ENCODE measurements around the gene DIAPH2.

The DIAPH2 gene

GRCh38 chrX:96684339-96685209, at the start of gene DIAPH2:
Gene DIAPH2 (plus strand): TSS chrX:96684842.
- peak within 1 kb of the TSS; percentile 98 for H3K4me3 Mint-ChIP-seq
- intact Hi-C loops (cut with micrococcal nuclease): no loop called here
- H3K27me3 Mint-ChIP-seq: no peaks in the 10 kb centered on the region
- H3K4me1 Mint-ChIP-seq (ENCODE audit: low read depth): peaks cover 12% of the 10 kb centered on the region
- peak within 1 kb of the TSS; percentile 99 for H3K27ac Mint-ChIP-seq
- H3K36me3 Mint-ChIP-seq (ENCODE audit: low read depth): peaks cover 11% of the 10 kb centered on the region
- H3K9me3 Mint-ChIP-seq: no peaks in the 10 kb centered on the region

GRCh38 chrX:96650023-96650422, 34.6 kb upstream of the DIAPH2 start:
- no peak overlapping the region for H3K4me3 Mint-ChIP-seq
- H3K4me1 Mint-ChIP-seq (ENCODE audit: low read depth): no peaks in the 10 kb centered on the region
- no peaks in the 10 kb centered on the region for H3K36me3 Mint-ChIP-seq (ENCODE audit: low read depth)
- no peaks in the 10 kb centered on the region for H3K27me3 Mint-ChIP-seq
- intact Hi-C loops (cut with micrococcal nuclease): no loop called here
- H3K9me3 Mint-ChIP-seq: no peaks in the 10 kb centered on the region
- no peak overlapping the region for H3K27ac Mint-ChIP-seq

- no peaks in the 10 kb centered on the region for H3K4me1 Mint-ChIP-seq (ENCODE audit: low read depth)
- no peaks in the 10 kb centered on the region for H3K9me3 Mint-ChIP-seq
- H3K27me3 Mint-ChIP-seq: no peaks in the 10 kb centered on the region
- intact Hi-C loops (cut with micrococcal nuclease): no loop called here
- no peak overlapping the region for H3K4me3 Mint-ChIP-seq
- no peak overlapping the region for H3K27ac Mint-ChIP-seq
- H3K36me3 Mint-ChIP-seq (ENCODE audit: low read depth): no peaks in the 10 kb centered on the region
These were observed 28.6 kb upstream of the DIAPH2 start for GRCh38 chrX:96655947-96656623.

GRCh38 chrX:96682516-96682915, 2.1 kb upstream of the DIAPH2 start:
- no peak overlapping the region for H3K4me3 Mint-ChIP-seq
- peaks cover 11% of the 10 kb centered on the region for H3K36me3 Mint-ChIP-seq (ENCODE audit: low read depth)
- no peaks in the 10 kb centered on the region for H3K4me1 Mint-ChIP-seq (ENCODE audit: low read depth)
- intact Hi-C loops (cut with micrococcal nuclease): no loop called here
- no peaks in the 10 kb centered on the region for H3K27me3 Mint-ChIP-seq
- no peak overlapping the region for H3K27ac Mint-ChIP-seq
- H3K9me3 Mint-ChIP-seq: no peaks in the 10 kb centered on the region

- peaks cover 6% of the 10 kb centered on the region for H3K4me1 Mint-ChIP-seq (ENCODE audit: low read depth)
- H3K36me3 Mint-ChIP-seq (ENCODE audit: low read depth): peaks cover 11% of the 10 kb centered on the region
- peak overlapping the region; percentile 98 for H3K4me3 Mint-ChIP-seq
- no peaks in the 10 kb centered on the region for H3K27me3 Mint-ChIP-seq
- peak overlapping the region; percentile 99 for H3K27ac Mint-ChIP-seq
- no peaks in the 10 kb centered on the region for H3K9me3 Mint-ChIP-seq
- intact Hi-C loops (cut with micrococcal nuclease): no loop called here
These were observed 674 bp upstream of the DIAPH2 start for GRCh38 chrX:96683997-96684338.

- peaks cover 13% of the 10 kb centered on the region for H3K4me1 Mint-ChIP-seq (ENCODE audit: low read depth)
- intact Hi-C loops (cut with micrococcal nuclease): no loop called here
- no peaks in the 10 kb centered on the region for H3K9me3 Mint-ChIP-seq
- H3K36me3 Mint-ChIP-seq (ENCODE audit: low read depth): peaks cover 11% of the 10 kb centered on the region
- peak overlapping the region; percentile 99 for H3K27ac Mint-ChIP-seq
- peak overlapping the region; percentile 98 for H3K4me3 Mint-ChIP-seq
- no peaks in the 10 kb centered on the region for H3K27me3 Mint-ChIP-seq
These were observed 813 bp downstream of the DIAPH2 start for GRCh38 chrX:96685210-96686099.

GRCh38 chrX:96687776-96688175, 3.1 kb downstream of the DIAPH2 start:
- peaks cover 13% of the 10 kb centered on the region for H3K4me1 Mint-ChIP-seq (ENCODE audit: low read depth)
- intact Hi-C loops (cut with micrococcal nuclease): no loop called here
- H3K9me3 Mint-ChIP-seq: no peaks in the 10 kb centered on the region
- no peak overlapping the region for H3K27ac Mint-ChIP-seq
- no peak overlapping the region for H3K4me3 Mint-ChIP-seq
- H3K36me3 Mint-ChIP-seq (ENCODE audit: low read depth): peaks cover 11% of the 10 kb centered on the region
- no peaks in the 10 kb centered on the region for H3K27me3 Mint-ChIP-seq

- Mint-ChIP-seq H3K9me3 (no peaks in the 10 kb centered on the region), H3K27me3 (no peaks in the 10 kb centered on the region), H3K27ac (no peak overlapping the region), H3K4me3 (no peak overlapping the region), H3K4me1 (ENCODE audit: low read depth) (peaks cover 13% of the 10 kb centered on the region), H3K36me3 (ENCODE audit: low read depth) (peaks cover 11% of the 10 kb centered on the region)
- intact Hi-C loops (cut with micrococcal nuclease): no loop called here
These were observed 4.1 kb downstream of the DIAPH2 start for GRCh38 chrX:96688789-96689188.

- Mint-ChIP-seq H3K4me1 (ENCODE audit: low read depth) (peaks cover 13% of the 10 kb centered on the region), H3K4me3 (no peak overlapping the region), H3K27ac (no peak overlapping the region), H3K27me3 (no peaks in the 10 kb centered on the region), H3K36me3 (ENCODE audit: low read depth) (peaks cover 15% of the 10 kb centered on the region), H3K9me3 (no peaks in the 10 kb centered on the region)
- intact Hi-C loops (cut with micrococcal nuclease): no loop called here
These were observed 5.3 kb downstream of the DIAPH2 start for GRCh38 chrX:96689991-96690390.

GRCh38 chrX:96692454-96692853, 7.8 kb downstream of the DIAPH2 start:
- intact Hi-C loops (cut with micrococcal nuclease): no loop called here
- Mint-ChIP-seq H3K27me3 (no peaks in the 10 kb centered on the region), H3K4me3 (no peak overlapping the region), H3K27ac (no peak overlapping the region), H3K9me3 (no peaks in the 10 kb centered on the region), H3K4me1 (ENCODE audit: low read depth) (peaks cover 13% of the 10 kb centered on the region), H3K36me3 (ENCODE audit: low read depth) (peaks cover 10% of the 10 kb centered on the region)

GRCh38 chrX:96692890-96693289, 8.2 kb downstream of the DIAPH2 start:
- H3K27ac Mint-ChIP-seq: no peak overlapping the region
- no peaks in the 10 kb centered on the region for H3K27me3 Mint-ChIP-seq
- no peaks in the 10 kb centered on the region for H3K9me3 Mint-ChIP-seq
- H3K36me3 Mint-ChIP-seq (ENCODE audit: low read depth): peaks cover 10% of the 10 kb centered on the region
- H3K4me3 Mint-ChIP-seq: no peak overlapping the region
- peaks cover 14% of the 10 kb centered on the region for H3K4me1 Mint-ChIP-seq (ENCODE audit: low read depth)
- intact Hi-C loops (cut with micrococcal nuclease): no loop called here

GRCh38 chrX:96693407-96693806, 8.8 kb downstream of the DIAPH2 start:
- H3K27ac Mint-ChIP-seq: no peak overlapping the region
- peaks cover 18% of the 10 kb centered on the region for H3K4me1 Mint-ChIP-seq (ENCODE audit: low read depth)
- intact Hi-C loops (cut with micrococcal nuclease): no loop called here
- no peaks in the 10 kb centered on the region for H3K27me3 Mint-ChIP-seq
- H3K36me3 Mint-ChIP-seq (ENCODE audit: low read depth): peaks cover 10% of the 10 kb centered on the region
- H3K9me3 Mint-ChIP-seq: no peaks in the 10 kb centered on the region
- H3K4me3 Mint-ChIP-seq: no peak overlapping the region

GRCh38 chrX:96696462-96696861, 11.8 kb downstream of the DIAPH2 start:
- no peaks in the 10 kb centered on the region for H3K9me3 Mint-ChIP-seq
- no peaks in the 10 kb centered on the region for H3K27me3 Mint-ChIP-seq
- peaks cover 27% of the 10 kb centered on the region for H3K36me3 Mint-ChIP-seq (ENCODE audit: low read depth)
- intact Hi-C loops (cut with micrococcal nuclease): no loop called here
- peaks cover 23% of the 10 kb centered on the region for H3K4me1 Mint-ChIP-seq (ENCODE audit: low read depth)
- H3K4me3 Mint-ChIP-seq: no peak overlapping the region
- no peak overlapping the region for H3K27ac Mint-ChIP-seq

GRCh38 chrX:96700625-96701024, 16.0 kb downstream of the DIAPH2 start:
- Mint-ChIP-seq H3K27me3 (no peaks in the 10 kb centered on the region), H3K27ac (no peak overlapping the region), H3K9me3 (no peaks in the 10 kb centered on the region), H3K36me3 (ENCODE audit: low read depth) (peaks cover 17% of the 10 kb centered on the region), H3K4me3 (no peak overlapping the region), H3K4me1 (ENCODE audit: low read depth) (peaks cover 27% of the 10 kb centered on the region)
- intact Hi-C loops (cut with micrococcal nuclease): no loop called here
